Inflammatory macrophage treated with lipopolysaccharide for 4 hours (primary cell): ENCODE measurements around the gene DENND4B.

Experiments used
- DNase-seq: peaks from one replicate; pipeline ENCODE4 v3.0.0-alpha.2; 2020

The DENND4B gene

DNA sequence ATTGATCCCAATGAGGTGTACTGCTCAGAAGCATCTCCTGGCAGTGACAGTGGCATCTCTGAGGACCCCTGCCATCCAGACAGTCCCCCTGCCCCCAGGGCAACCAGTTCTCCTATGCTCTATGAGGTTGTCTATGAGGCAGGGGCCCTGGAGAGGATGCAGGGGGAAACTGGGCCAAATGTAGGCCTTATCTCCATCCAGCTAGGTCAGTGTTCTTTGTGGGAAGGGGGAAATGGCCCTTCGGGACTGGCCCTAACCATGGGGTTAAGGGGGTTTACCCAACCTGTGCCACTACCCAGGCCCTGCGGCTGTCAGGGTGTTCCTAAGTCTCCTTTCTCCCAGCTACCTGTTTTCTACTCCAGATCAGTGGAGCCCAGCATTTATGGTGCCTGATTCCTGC lies 22.5 kb upstream of the DENND4B start:
- DNase-seq: no peak

DNA sequence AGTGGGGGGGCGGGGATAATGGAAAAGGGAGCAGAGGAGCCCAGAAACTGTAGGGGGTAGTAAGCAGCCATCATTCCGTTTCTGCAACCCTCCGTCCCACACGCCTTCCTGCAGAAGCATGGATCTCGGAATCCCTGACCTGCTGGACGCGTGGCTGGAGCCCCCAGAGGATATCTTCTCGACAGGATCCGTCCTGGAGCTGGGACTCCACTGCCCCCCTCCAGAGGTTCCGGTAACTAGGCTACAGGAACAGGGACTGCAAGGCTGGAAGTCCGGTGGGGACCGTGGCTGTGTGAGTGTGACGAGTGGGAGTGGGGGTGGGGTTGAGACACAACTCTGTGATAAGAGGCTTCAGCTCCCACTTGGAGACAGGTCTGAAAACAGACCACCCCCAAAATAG lies 21.9 kb upstream of the DENND4B start:
- no peak for DNase-seq

DNA sequence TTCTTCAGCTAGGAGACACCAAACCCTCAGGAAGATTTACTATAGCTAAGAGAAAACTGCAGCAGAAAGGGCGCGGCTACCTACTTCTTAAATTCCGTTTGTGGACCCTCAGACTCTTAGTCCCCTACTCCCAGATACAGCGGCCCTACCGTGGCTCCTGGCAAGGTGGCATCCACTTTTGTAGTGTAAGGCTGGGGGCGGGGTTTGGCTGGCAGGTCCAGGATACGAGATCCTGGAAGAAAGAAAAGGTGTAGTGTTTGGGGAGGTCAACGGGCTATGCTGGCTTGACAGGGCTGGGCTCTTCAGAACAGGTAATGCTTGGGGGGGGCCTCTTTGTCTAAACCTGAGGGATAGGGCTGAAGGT lies 21.5 kb upstream of the DENND4B start:
- no peak for DNase-seq

DNA sequence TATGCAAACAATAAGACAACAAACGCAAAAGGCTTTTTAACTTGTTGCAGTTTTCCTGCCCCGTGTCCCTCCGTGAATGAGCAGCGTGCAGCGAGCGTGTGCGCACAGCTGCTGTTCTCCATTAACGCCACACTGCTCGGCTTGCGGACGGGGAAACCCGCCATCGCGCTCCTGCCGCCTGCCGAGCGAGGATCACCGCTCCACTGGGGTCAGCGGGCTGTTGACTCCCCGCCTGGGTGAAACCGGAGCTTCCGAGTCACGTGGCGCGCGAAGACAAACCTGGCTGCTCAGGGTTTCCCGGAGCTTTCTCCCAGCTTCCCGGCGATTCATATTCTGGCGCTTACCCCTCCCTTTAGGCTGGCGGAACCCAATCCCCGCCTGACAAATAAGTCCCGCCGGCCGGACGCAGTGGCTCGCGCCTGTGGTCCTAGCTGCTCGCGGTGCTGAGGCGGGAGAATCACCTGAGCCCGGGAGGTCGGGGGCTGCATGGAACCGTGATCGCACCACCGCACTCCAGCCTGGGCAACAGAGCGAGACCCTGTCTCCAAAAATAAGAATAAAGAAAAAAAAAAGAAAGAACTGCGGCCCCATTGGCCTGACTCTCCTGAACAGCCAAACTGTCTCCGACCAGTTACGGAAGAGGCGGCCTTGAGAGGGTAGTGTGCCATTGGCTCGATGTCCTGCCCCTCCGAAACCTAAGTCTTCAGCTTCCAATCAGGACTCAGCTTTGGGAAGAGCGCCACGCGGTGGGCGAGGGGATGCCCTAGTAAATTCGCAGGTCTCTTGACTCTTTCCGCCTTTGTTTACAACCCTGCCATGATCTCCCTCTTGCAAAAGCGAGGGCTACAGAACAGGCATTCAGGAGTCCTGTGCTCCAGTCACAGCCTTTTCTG lies 20.8 kb upstream of the DENND4B start, which contains the start of gene CREB3L4:
CREB3L4 (plus strand) TSS at position 796 of the 893 bp plus-strand sequence. CDS start 624 bp downstream, outside the sequence.
- peak; percentile 97 for DNase-seq

DNA sequence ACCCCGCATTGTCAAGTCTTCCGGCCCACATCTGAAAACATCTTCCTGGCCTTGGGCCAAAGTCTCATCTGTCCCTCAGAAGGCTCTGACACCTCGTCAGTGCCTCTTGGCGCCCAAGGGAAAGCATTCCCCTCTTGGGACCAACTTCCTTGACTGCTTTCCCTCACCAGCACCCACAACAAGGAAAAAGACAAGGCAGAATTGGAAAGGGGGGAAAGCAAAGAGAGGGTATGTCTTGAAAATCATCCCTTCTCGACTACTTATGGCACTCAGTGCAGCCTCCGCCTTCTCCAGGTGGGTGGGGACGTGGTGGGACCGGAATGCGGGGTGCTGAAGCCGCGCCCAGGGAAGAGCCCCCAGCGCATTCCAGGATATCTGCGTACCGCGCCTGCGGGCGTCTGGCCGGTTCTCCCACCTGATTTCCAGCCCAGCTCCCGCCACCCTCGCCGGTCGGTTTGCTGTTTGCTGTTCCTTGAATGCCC lies 17.4 kb upstream of the DENND4B start:
- no peak for DNase-seq

DNA sequence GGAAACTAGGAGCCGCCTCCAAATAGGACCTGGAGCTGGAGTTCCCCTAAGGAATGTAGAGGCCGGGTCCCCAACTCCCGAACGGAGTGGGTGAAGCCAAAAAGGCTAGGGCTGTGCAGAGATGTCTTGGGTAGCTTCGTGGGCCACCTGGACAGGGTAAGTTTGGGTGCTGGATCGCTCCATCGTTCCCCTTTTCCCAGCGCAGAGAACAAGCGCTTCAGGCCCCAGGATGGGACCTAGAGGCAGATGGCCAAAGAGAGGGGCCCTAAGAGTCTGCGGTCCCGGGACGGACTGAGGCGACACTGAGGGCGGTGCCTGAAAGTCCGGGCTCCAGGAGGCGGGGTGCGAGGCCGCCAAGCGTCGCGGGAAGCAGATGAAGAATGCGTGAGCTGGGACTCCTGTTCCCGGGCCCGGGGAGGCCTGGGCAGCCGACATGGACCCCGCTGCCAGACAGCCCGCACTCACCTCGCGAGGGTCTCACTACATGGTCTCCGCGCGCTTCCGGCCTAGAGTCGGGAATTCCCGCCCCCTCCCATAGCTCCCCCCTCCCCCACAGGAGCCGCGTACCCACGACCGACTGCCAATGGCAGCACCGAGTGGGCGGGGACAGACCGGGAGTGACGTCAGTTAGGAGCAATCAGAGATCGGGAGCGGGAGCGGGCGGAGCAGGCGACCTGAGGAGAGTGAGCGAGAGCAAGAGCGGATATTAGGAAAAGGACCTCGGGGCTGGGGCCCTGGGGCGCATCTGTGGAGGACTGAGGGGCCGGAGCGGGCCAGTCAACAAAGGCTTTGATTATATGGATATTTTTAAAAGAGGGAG lies 16.7 kb upstream of the DENND4B start, which contains the start of gene SLC39A1:
SLC39A1 (minus strand) TSS at position 508 of the 820 bp plus-strand sequence. CDS start 822 bp downstream, outside the sequence.
- peak; percentile 98 for DNase-seq

DNA sequence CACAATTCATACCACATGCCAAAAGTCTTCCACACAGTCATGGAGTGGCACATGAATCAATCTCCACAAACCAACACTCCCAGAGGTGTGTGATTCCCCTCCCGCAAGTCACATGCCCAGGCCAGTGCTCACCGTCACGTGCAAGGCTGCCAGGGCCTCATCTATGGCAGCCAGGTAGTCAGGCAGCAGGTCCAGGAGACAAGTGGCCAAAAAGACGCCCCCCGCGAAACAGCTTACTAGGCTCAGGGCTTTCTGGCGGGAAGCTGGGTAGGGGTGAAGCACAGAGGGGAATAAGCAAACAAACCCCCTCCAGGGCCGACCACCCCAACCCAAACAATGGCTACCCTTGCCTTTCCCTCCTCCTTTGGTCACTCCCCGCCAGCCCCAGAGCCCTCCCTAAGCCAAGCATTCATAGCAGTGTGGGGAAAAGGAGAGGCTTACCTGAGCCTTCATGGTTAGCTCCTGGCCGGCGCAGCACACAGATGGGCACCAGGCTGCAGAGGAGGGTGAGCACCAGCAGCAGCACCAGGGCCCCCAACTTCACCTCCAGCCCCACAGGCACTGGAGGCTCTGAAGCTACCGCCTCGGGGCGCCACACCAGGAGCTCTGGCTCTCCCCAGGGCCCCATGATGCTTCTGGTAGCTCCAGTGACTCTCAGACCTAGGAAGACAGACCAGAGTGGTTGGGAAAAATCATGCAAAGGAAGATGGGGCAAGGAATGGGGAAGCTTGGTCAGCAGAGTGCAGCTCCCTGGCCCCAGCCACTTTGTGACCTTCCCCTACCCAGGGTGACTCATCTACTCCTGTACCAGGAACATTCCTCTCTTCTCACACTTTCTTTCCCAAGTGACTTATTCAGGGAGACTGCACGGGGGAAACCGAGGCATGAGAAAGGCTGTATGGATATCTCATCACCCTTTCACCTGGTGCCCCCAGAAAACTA lies 15.8 kb upstream of the DENND4B start:
- peak; percentile 79 for DNase-seq

DNA sequence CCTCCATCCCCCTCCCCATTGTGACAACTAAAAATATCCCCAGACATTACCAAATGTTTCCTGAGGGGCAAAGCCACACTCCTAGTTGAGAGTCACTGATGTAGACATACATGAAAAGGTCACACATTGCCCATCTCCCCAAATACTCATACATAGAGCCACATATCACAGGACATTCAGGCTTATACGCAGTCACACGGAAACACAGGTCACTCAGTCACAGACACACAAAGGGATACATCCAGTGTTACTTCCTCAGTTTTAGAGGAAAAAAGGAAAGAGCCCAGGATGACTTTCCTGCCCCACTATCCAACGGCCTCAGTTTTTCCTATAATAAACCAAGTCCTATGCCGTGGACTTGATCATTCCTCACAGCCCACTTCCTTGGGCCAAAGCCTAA lies 14.9 kb upstream of the DENND4B start:
- peak; percentile 27 for DNase-seq

DNA sequence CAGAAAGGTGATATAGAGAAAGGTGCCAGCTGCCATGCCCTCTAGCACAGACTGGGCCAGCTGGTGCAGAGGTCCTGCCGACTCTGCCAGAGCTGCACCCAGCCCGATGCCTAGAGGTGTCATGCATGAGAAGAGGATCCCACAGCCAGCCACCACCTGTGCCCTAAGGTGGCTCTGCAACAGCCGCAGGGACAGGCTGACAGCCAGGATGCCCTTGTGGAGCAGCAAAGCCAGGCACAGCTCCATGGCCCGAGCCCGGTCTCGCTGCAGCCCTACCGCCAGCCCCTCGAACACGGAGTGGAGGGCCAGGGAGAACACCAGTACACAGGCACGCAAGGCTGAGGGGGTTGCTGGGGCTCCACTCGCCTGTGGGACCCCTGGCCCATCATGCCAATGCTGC lies 13.7 kb upstream of the DENND4B start:
- DNase-seq: no peak

DNA sequence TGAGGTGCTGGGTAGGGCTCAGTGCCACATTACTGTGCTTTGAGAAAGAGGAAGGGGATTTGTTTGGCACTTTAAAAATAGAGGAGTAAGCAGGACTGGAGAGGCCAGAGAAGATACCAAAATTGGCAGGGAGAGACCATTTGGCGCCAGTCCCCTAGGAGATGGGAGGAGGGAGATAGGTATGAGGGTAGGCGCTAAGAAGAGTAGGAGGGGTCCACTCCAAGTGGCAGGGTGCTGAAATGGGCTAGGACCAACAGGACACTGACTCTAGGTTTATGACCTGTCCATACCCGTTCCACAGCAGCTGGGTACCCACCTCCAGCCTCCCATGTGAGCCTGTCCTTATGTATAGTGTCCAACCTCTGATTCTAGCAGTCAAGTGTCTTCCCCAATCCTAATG lies 12.9 kb upstream of the DENND4B start:
- DNase-seq: no peak

DNA sequence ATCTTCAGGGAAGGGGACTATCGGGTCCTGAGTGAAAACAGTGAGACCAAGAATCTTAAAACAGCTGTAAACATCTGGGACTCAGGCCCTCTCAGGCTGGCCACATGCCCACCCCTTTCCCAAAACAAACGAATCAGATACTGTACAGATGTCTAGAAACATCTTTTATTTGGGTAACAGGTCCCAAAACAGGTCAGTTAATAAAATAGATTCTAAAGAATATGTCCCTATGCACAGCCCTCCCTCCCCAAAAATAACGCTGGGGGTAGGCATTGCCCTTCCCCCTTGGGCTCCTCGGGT lies 12.4 kb upstream of the DENND4B start:
- DNase-seq: no peak

DNA sequence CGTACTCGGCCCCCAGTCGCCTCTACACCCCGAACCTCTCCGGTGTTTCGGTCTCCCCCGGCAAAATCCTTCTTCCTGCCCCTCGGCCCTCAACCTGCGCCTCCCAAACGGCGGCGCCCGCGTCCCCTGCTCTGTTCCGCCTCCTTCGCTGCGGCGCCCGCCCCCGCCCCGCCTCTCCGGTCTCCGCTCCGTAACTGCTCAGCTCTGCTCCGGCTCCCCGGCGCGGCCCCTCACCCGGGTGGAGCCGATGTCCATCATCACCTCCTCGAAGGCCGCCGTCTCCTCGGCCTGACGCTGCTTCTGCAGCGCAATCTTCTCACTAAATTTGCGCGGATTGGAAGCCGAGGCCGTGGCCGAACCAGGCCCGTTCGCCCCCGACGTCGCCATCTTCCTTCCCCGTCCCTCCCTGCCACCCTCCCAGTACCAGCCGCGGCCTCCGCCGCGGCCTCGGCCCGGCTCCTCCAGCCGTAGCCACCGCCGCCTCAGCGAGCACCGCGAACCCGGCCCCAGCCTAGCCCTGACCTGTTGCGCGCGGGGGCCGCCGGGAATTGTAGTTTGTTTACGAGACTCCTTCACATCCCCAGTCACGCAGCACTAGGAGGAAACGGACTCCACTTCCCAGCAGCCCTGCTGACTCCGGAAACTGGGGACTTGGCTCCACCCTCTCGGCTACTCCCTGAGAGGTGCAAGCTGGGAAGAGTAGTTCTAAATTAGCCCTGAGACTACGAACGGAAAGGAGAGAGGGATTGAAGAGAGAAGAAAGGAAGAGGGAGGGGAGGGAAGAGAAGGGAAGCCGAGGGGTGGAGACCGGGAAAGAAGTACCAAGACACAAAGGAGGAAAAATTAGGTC lies 11.8 kb upstream of the DENND4B start, which contains the start of gene CRTC2:
CRTC2 (minus strand) TSS at position 502 of the 850 bp plus-strand sequence; CDS start at position 387, 115 bp downstream.
- DNase-seq: peak; percentile 99

DNA sequence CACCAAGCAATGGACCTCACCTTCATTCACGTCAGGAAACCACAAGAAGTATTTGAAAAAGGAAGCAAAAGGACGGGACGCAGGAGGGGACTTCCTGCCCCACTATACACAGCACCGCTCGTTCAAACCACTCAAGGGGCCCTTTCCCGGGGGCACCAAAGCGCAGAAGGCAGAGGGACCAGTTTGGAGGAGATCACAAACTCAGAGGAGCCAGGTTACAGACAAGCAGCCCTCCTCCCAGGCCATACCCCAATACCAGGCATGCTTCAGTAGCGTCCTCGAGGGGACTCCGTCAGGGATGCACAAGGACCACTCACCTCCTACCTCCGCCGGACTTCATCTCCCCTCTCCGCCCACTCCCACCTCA lies 11.2 kb upstream of the DENND4B start:
- peak; percentile 47 for DNase-seq

DNA sequence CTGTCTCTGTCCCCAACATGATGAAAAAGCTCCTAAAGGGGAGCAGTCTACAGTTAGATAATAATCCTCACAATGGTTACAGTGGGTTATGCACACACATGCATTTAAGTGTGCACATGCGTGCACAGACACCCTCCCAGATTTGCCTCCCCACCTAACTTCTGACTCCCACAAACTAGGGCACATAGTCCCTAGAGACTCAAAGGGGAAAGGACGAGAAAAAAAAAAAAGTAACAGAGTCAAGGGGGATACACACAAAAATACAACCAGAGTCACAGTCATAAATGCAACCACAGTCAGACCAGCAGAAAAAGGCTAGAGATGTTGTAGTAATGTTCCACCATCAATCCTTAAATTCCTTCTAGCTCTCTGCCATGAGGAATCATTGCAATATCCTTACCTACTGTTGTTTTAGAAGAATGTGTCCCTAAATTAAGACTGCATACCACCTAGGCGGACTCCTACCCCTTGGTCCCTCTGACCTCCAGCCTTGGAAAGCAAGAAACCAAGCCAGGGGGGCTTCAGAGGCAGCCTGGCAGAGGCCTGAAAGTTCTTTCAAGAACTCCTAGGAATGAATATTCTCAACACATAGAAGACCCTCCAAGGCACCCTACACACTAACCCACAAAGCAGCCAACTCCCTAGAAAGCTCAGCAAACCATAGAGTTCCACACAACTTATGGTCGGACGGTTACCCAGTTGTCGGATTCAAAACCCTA lies 10.6 kb upstream of the DENND4B start:
- no peak for DNase-seq

DNA sequence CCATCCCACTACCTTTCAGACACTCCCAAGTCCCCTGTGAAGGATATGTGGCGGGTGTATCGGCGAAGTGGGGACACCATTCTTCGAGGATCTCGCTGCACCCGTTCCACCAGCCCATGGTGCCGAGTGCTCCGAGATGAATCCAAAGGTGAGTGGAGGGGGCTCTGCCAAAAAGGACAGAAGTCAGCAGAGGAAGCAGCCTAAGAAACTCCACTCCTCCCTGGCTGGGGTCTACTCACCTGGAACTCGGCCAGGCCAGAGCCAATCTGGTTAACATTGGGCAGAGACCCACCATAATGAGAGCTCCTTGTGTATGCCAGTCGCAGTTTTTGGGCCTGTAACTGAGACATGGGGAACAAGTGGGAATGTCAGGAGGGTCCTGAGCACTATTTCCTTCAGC lies 8.3 kb upstream of the DENND4B start:
- no peak for DNase-seq

DNA sequence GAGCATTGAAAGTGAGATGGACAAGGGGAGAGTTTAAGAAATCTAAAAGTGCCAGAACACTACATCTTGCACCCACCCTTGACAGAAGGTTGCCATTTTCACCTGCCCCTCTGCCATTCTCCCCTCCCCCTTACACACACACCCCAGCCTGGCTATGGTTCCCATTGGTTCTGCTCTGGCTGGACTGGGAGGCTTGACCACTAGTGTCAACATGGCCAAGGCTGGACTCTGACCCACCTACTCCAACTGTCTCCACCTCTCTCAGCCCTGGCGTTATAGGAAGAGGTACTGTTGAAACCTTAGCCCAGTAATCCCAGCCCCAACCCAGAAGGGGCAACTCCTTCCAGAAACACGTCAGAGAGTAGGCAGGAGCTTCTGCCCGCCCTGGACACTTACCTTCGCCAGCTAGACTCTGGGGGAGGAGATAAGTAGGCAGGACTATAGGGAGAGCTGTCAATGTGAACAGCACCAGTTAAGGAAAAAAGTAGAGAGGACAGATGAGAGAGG lies 7.4 kb upstream of the DENND4B start:
- no peak for DNase-seq

DNA sequence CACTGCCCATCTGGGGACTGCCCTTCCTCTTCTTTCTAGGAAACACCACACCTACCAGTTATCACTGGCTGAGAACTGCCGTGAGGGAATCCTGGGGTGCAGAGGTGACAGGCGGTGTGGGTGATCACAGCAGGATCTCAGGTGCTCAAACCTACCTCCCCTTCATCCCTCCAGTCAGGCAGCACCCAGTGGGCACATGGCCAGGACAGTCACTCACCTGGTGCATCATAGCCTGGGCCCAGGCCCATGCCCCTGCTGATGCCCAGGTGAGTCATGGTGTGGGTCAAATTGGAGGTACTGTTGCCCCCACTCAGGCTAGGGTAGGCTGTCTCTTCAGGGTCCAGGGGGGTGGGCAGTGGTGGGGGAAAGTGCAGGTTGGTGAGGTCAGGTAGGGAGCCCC lies 5.3 kb upstream of the DENND4B start:
- no peak for DNase-seq

DNA sequence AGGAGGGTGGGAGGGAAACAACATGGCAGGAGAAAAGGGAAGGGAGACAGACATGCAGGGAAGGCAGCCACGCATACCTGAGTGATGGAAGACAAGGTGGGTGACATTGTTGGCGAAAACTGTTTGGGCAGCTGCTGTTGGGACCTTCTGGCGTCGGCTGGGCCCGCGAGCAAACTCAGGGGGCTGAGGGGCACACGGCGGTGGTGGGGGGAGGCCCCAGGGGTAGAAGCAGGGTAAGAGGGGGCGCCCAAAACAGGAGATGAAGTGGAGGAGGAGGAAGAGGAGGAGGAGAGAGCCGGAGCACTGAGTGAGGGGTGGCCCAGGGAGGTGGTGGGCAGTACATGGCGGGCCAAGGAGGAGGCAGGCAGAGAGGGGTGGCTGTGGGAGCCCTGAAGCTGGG lies 4.7 kb upstream of the DENND4B start:
- no peak for DNase-seq

DNA sequence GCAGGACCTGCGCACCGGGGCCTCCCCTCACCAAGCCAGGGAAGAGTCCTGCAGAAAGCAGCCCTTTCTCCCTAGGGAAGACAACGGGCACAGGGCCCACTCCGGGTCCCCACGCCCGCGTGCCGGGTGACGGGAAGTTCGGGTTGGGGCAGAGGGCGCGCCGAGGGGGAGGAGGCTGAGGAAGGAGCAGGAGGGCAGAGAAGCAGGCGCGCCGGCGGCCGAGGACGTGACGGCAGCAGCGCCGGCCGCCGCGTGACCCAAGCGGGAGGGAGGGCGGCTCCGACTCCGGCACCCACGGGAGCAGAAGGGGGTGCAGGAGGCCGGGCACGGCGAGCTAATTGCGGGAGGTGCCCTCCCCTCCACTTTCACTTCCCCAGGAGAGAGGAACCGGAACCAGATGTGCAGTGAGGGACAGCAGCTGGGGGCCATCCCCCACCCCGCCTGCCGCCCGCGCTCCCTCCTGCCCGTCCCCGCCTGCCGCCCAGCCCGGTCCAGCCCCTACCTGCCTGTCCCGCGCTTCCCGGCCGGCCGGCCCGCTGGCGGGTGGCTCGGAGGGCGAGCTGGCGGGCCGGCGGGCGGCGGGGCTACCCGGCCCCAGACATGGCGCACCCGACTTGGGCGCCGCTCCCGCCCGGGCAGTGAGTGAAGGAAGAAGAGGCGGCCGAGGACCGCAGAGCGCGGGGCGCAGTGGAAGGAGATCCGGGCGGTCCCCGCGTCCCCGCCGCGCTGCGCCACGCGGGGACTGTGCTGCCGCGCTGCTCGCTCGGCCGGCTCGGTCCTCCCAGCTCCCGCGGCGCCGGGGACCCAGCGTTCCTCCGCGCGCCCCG lies 510 bp downstream of the DENND4B start:
- peak; percentile 99 for DNase-seq
